HCT116 (cell line): ENCODE results near the gene GNG7.

Source experiments
- EZH2 ChIP-seq: fragments of 200-600 bp; sonication (generic); IDR thresholded peaks from 2 replicates; pipeline ENCODE4 v1.6.1; 2017; ENCODE audit warnings: antibody characterized with exemption, mixed run types
- POLR2A ChIP-seq: IDR thresholded peaks from 2 replicates; pipeline ENCODE4 v1.7.0; 2011; ENCODE audit warnings: borderline replicate concordance; ENCODE audit not compliant: insufficient read depth, insufficient read length; ENCODE audit errors: extremely low read depth
- SRF ChIP-seq: IDR thresholded peaks from 2 replicates; pipeline ENCODE4 v1.6.1; 2012; ENCODE audit warnings: low read depth
- TCF7L2 ChIP-seq: IDR thresholded peaks from 2 replicates; pipeline ENCODE4 v1.7.0; 2011; ENCODE audit warnings: borderline replicate concordance, inconsistent platforms; ENCODE audit not compliant: insufficient read depth, insufficient read length; ENCODE audit errors: extremely low read depth
- TF ChIP-seq, protein P1 (sequence below), 3 experiments: fragments of 200-600 bp in 1 of 3; sonication (generic) in 1 of 3; IDR thresholded peaks in 2 of 3; conservative IDR thresholded peaks in 1 of 3; 2 replicates each; pipeline ENCODE4 v1.5.1; 2012 to 2017; ENCODE audit warnings: low read depth in 2 of 3, low read length in 2 of 3, antibody characterized with exemption in 1 of 3, borderline replicate concordance in 1 of 3, control low read depth in 1 of 3, mild to moderate bottlenecking in 1 of 3, mixed read lengths in 1 of 3, mixed run types in 1 of 3, moderate library complexity in 1 of 3; ENCODE audit not compliant: insufficient read depth in 1 of 3

DNA sequence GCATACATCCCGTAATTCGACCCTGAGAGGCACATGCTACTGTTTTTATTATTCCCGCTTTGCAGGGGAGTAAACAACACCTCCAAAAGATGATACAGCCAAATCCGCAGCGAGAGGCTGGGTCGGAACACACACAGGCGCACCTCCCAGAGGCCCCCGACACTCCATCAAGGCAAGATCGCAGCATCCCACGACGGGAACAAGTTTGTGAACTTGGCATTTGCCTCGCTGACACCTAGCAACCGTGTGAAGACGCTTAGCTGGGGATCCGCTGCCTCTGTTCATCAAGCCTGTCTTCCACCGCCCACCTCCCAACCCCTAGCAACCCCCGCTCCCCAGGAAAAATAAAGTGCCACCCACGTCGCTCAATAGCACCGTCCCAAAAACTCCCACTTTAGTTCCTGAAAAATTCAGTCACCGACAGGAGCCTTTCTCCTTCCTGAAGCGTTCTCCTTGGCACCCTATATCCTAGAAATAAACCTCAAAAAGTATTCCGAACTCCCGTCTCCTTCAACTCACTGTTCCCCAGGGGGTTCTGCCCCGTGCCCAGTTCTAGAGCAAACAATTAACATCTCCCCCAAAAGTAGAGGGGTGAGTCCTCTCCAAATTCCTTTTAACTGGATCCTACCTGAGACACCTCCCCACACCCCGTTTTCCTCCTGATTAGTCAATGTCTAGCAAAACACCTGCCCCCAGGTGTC, 1.7 kb downstream of the GNG7 start:
- TF ChIP-seq, protein P1, sequence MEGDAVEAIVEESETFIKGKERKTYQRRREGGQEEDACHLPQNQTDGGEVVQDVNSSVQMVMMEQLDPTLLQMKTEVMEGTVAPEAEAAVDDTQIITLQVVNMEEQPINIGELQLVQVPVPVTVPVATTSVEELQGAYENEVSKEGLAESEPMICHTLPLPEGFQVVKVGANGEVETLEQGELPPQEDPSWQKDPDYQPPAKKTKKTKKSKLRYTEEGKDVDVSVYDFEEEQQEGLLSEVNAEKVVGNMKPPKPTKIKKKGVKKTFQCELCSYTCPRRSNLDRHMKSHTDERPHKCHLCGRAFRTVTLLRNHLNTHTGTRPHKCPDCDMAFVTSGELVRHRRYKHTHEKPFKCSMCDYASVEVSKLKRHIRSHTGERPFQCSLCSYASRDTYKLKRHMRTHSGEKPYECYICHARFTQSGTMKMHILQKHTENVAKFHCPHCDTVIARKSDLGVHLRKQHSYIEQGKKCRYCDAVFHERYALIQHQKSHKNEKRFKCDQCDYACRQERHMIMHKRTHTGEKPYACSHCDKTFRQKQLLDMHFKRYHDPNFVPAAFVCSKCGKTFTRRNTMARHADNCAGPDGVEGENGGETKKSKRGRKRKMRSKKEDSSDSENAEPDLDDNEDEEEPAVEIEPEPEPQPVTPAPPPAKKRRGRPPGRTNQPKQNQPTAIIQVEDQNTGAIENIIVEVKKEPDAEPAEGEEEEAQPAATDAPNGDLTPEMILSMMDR (IDR thresholded peaks at IDR 0.05 in 2 of 3, conservative IDR thresholded peaks at IDR 0.05 in 1 of 3; ENCODE audit: borderline replicate concordance in 1 of 3, insufficient read depth in 1 of 3, low read depth in 2 of 3, low read length in 2 of 3) = no peak
- TF ChIP-seq EZH2 (no peak), TCF7L2 (no peak), SRF (no peak), POLR2A (no peak)
